Measurements from ENCODE around the gene TREH. TPM values are rescaled to one million over a fixed set of nuclear protein-coding genes. Genes with fewer than 3 reads are reported as not detected.

The TREH gene
- total RNA-seq, 1 donor from 2014 or later = not detected

GRCh38 chr11:118640332-118641154, 38.9 kb downstream of the TREH start:
- no peak overlapping the region for H3K27ac ChIP-seq (ENCODE audit: low read depth, low read length)
- H3K4me2 ChIP-seq (ENCODE audit: low read length) = no peak overlapping the region
- TF ChIP-seq EZH2 (IDR thresholded peaks at IDR 0.05; ENCODE audit: insufficient read depth, low read length) = no peak
- TF ChIP-seq CTCF (IDR thresholded peaks at IDR 0.05; ENCODE audit: insufficient read depth, low read depth, low read length) = no peak
- H3K36me3 ChIP-seq (ENCODE audit: insufficient read depth, low read length) = peaks cover 64% of the 10 kb centered on the region
- no peak overlapping the region for H3K4me3 Mint-ChIP-seq (ENCODE audit: unreplicated experiment)
- peaks cover 95% of the 10 kb centered on the region for H4K20me1 ChIP-seq (ENCODE audit: insufficient read depth, low read length)
- no peaks in the 10 kb centered on the region for H3K9me3 ChIP-seq (ENCODE audit: insufficient read depth, low read depth, low read length)
- H3K27me3 Mint-ChIP-seq (ENCODE audit: low read depth, unreplicated experiment) = no peaks in the 10 kb centered on the region
- peaks cover 29% of the 10 kb centered on the region for H3K36me3 Mint-ChIP-seq (ENCODE audit: low read depth, unreplicated experiment)
- H3K9me3 Mint-ChIP-seq (ENCODE audit: unreplicated experiment) = no peaks in the 10 kb centered on the region
- no peak overlapping the region for H3K4me3 ChIP-seq (ENCODE audit: insufficient read depth, low read depth, low read length)
- peaks cover 11% of the 10 kb centered on the region for H3K4me1 Mint-ChIP-seq (ENCODE audit: low read depth, unreplicated experiment)
- H3K79me2 ChIP-seq (ENCODE audit: insufficient read depth, low read length) = peaks cover 80% of the 10 kb centered on the region
- H3K4me1 ChIP-seq (ENCODE audit: insufficient read depth, low read length) = no peaks in the 10 kb centered on the region
- no peak for FAIRE-seq
- H2AFZ ChIP-seq (ENCODE audit: low read depth, low read length) = no peak overlapping the region
- H3K9ac ChIP-seq (ENCODE audit: low read length) = no peak overlapping the region
- DNase-seq (ENCODE audit: low read depth) = no peak
- no peak overlapping the region for H3K27ac Mint-ChIP-seq (ENCODE audit: unreplicated experiment)
- H3K27me3 ChIP-seq (ENCODE audit: insufficient read depth, low read length) = no peaks in the 10 kb centered on the region

GRCh38 chr11:118639899-118640298, 39.6 kb downstream of the TREH start:
- no peak overlapping the region for H3K27ac Mint-ChIP-seq (ENCODE audit: unreplicated experiment)
- Histone ChIP-seq H3K4me1 (ENCODE audit: insufficient read depth, low read length) (peaks cover 6% of the 10 kb centered on the region), H3K36me3 (ENCODE audit: insufficient read depth, low read length) (peaks cover 66% of the 10 kb centered on the region), H3K4me2 (ENCODE audit: low read length) (no peak overlapping the region), H3K9ac (ENCODE audit: low read length) (no peak overlapping the region), H2AFZ (ENCODE audit: low read depth, low read length) (no peak overlapping the region), H4K20me1 (ENCODE audit: insufficient read depth, low read length) (peaks cover 96% of the 10 kb centered on the region), H3K27me3 (ENCODE audit: insufficient read depth, low read length) (no peaks in the 10 kb centered on the region), H3K79me2 (ENCODE audit: insufficient read depth, low read length) (peaks cover 82% of the 10 kb centered on the region), H3K9me3 (ENCODE audit: insufficient read depth, low read depth, low read length) (no peaks in the 10 kb centered on the region), H3K27ac (ENCODE audit: low read depth, low read length) (no peak overlapping the region), H3K4me3 (ENCODE audit: insufficient read depth, low read depth, low read length) (no peak overlapping the region)
- H3K36me3 Mint-ChIP-seq (ENCODE audit: low read depth, unreplicated experiment) = peaks cover 29% of the 10 kb centered on the region
- no peak overlapping the region for H3K4me3 Mint-ChIP-seq (ENCODE audit: unreplicated experiment)
- TF ChIP-seq EZH2 (IDR thresholded peaks at IDR 0.05; ENCODE audit: insufficient read depth, low read length) (no peak), CTCF (IDR thresholded peaks at IDR 0.05; ENCODE audit: insufficient read depth, low read depth, low read length) (no peak)
- no peak for DNase-seq (ENCODE audit: low read depth)
- H3K27me3 Mint-ChIP-seq (ENCODE audit: low read depth, unreplicated experiment) = no peaks in the 10 kb centered on the region
- H3K9me3 Mint-ChIP-seq (ENCODE audit: unreplicated experiment) = no peaks in the 10 kb centered on the region
- FAIRE-seq = no peak
- H3K4me1 Mint-ChIP-seq (ENCODE audit: low read depth, unreplicated experiment) = peaks cover 15% of the 10 kb centered on the region

- no peak for TF ChIP-seq EZH2 (IDR thresholded peaks at IDR 0.05; ENCODE audit: insufficient read depth, low read length)
- no peak for TF ChIP-seq CTCF (IDR thresholded peaks at IDR 0.05; ENCODE audit: insufficient read depth, low read depth, low read length)
- DNase-seq (ENCODE audit: low read depth) (no peak), FAIRE-seq (no peak)
- Histone ChIP-seq H4K20me1 (ENCODE audit: insufficient read depth, low read length) (peaks cover 96% of the 10 kb centered on the region), H3K79me2 (ENCODE audit: insufficient read depth, low read length) (peaks cover 78% of the 10 kb centered on the region), H3K4me1 (ENCODE audit: insufficient read depth, low read length) (peaks cover 17% of the 10 kb centered on the region), H3K9ac (ENCODE audit: low read length) (no peak overlapping the region), H2AFZ (ENCODE audit: low read depth, low read length) (no peak overlapping the region), H3K4me2 (ENCODE audit: low read length) (no peak overlapping the region), H3K27me3 (ENCODE audit: insufficient read depth, low read length) (no peaks in the 10 kb centered on the region), H3K9me3 (ENCODE audit: insufficient read depth, low read depth, low read length) (no peaks in the 10 kb centered on the region), H3K4me3 (ENCODE audit: insufficient read depth, low read depth, low read length) (no peak overlapping the region), H3K36me3 (ENCODE audit: insufficient read depth, low read length) (peaks cover 58% of the 10 kb centered on the region), H3K27ac (ENCODE audit: low read depth, low read length) (no peak overlapping the region)
- no peaks in the 10 kb centered on the region for H3K9me3 Mint-ChIP-seq (ENCODE audit: unreplicated experiment)
- no peak overlapping the region for H3K4me3 Mint-ChIP-seq (ENCODE audit: unreplicated experiment)
- peaks cover 24% of the 10 kb centered on the region for H3K4me1 Mint-ChIP-seq (ENCODE audit: low read depth, unreplicated experiment)
- H3K36me3 Mint-ChIP-seq (ENCODE audit: low read depth, unreplicated experiment) = peaks cover 27% of the 10 kb centered on the region
- H3K27ac Mint-ChIP-seq (ENCODE audit: unreplicated experiment) = no peak overlapping the region
- H3K27me3 Mint-ChIP-seq (ENCODE audit: low read depth, unreplicated experiment) = no peaks in the 10 kb centered on the region
These were observed 40.7 kb downstream of the TREH start for GRCh38 chr11:118638726-118639125.
